ENCODE measurements around the gene NIBAN1. TPM values are rescaled to one million over a fixed set of nuclear protein-coding genes. Genes with fewer than 3 reads are reported as not detected.
"Not testable (repeated sequence)": the region's sequence is repeated elsewhere in the genome, so short reads cannot be mapped to it uniquely, and the experiment has no call there.

NIBAN1 gene
- total RNA-seq, 1 experiment from 2014 or later = 20.8 TPM

DNA sequence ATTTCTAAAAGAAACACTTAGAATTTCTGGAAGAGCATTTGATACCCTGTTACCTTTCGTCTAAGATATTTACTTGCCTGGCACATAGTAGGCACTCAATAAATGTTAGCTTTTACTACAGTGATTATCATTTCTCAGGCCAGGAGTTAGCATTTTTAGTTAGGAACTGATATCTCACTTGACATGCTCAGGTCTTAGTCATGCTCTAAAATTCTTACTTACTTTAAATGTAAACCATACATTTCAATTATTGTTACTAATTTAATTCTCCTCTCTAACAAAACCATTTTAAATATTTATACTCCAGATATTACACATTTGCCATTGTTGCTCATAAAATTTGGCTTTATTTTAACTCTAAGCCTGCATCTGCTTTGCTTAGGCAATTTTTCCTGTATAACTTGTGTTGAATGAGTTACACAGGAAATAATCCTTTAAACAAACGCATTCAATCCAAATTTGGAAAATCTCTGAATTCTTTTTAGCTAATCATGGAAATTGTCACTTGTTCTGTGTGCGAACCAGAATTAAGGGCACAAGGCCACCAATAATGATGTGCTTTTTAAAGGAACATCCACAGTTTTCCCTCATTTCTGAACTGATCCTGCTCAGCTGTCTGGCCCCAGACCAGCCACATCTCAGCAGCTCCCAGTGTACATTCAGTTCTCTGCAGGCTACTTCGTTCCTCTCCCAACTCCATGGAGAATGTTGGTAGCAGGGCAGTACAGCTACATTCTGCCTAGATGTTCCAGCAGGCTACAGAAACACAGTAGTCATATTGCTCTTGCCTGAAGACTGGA is 15.6 kb downstream of the NIBAN1 start:
- peaks cover 11% of the 10 kb centered on the region for H3K4me1 ChIP-seq
- POLR2A ChIA-PET = no interaction called here
- no peaks in the 10 kb centered on the region for H3K36me3 ChIP-seq (ENCODE audit: control insufficient read depth, insufficient read depth, low read length)
- no peak overlapping the region for H3K4me3 Mint-ChIP-seq (ENCODE audit: unreplicated experiment)
- H3K27me3 Mint-ChIP-seq (ENCODE audit: insufficient read depth, unreplicated experiment) = peaks cover 7% of the 10 kb centered on the region
- H3K4me3 ChIP-seq (ENCODE audit: low read depth, low read length) = no peak overlapping the region
- intact Hi-C loops (cut with micrococcal nuclease; ENCODE audit: unreplicated experiment) = no loop called here
- no peak for DNase-seq
- H3K4me1 Mint-ChIP-seq (ENCODE audit: low read depth, unreplicated experiment) = peaks cover 15% of the 10 kb centered on the region
- TF ChIP-seq, protein P1, sequence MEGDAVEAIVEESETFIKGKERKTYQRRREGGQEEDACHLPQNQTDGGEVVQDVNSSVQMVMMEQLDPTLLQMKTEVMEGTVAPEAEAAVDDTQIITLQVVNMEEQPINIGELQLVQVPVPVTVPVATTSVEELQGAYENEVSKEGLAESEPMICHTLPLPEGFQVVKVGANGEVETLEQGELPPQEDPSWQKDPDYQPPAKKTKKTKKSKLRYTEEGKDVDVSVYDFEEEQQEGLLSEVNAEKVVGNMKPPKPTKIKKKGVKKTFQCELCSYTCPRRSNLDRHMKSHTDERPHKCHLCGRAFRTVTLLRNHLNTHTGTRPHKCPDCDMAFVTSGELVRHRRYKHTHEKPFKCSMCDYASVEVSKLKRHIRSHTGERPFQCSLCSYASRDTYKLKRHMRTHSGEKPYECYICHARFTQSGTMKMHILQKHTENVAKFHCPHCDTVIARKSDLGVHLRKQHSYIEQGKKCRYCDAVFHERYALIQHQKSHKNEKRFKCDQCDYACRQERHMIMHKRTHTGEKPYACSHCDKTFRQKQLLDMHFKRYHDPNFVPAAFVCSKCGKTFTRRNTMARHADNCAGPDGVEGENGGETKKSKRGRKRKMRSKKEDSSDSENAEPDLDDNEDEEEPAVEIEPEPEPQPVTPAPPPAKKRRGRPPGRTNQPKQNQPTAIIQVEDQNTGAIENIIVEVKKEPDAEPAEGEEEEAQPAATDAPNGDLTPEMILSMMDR (IDR thresholded peaks at IDR 0.05; ENCODE audit: insufficient read depth in 1 of 2, low read depth in 1 of 2, low read length in 1 of 2, severe bottlenecking in 1 of 2, unreplicated experiment in 1 of 2) = no peak
- H3K27ac Mint-ChIP-seq (ENCODE audit: unreplicated experiment) = no peak overlapping the region
- H3K9me3 ChIP-seq = no peaks in the 10 kb centered on the region
- CTCF ChIA-PET = interaction anchor here (1.0 kb wide), 1 partner anchor 53 kb away, joined by 3 read pairs; no protein-coding TSS in a partner anchor
- H3K36me3 Mint-ChIP-seq (ENCODE audit: insufficient read depth, unreplicated experiment) = no peaks in the 10 kb centered on the region
- H3K27me3 ChIP-seq (replicated peaks; ENCODE audit: control insufficient read depth, insufficient read depth, low read length) = no peaks in the 10 kb centered on the region
- no peaks in the 10 kb centered on the region for H3K9me3 Mint-ChIP-seq (ENCODE audit: unreplicated experiment)
- no TSS peak for BruUV-seq (replicated peaks)

DNA sequence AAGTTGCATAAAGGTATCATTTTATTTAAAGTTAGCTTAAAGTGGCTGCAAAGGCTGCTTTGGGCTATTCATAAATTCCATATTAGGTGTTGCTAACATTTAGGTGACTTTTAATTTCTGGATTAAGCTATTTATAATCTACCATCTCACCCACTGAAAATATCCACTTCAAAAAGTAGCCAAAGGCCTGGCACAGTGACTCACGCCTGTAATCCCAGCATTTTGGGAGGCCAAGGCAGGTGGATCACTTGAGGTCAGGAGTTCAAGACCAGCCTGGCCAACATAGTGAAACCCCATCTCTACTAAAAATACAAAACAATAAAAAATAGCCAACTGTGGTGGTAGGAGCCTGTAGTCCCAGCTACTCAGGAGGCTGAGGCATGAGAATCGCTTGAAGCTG is 16.4 kb downstream of the NIBAN1 start:
- intact Hi-C loops (cut with micrococcal nuclease; ENCODE audit: unreplicated experiment); DNase-seq; H3K36me3 Mint-ChIP-seq (ENCODE audit: insufficient read depth, unreplicated experiment); H3K27me3 Mint-ChIP-seq (ENCODE audit: insufficient read depth, unreplicated experiment); BruUV-seq (replicated peaks); POLR2A ChIA-PET; H3K27ac Mint-ChIP-seq (ENCODE audit: unreplicated experiment); H3K9me3 Mint-ChIP-seq (ENCODE audit: unreplicated experiment); H3K36me3 ChIP-seq (ENCODE audit: control insufficient read depth, insufficient read depth, low read length); CTCF ChIA-PET; H3K27me3 ChIP-seq (replicated peaks; ENCODE audit: control insufficient read depth, insufficient read depth, low read length); H3K9me3 ChIP-seq; H3K4me3 Mint-ChIP-seq (ENCODE audit: unreplicated experiment); H3K4me3 ChIP-seq (ENCODE audit: low read depth, low read length): not testable (repeated sequence)
- H3K4me1 ChIP-seq = peaks cover 16% of the 10 kb centered on the region
- peaks cover 18% of the 10 kb centered on the region for H3K4me1 Mint-ChIP-seq (ENCODE audit: low read depth, unreplicated experiment)

DNA sequence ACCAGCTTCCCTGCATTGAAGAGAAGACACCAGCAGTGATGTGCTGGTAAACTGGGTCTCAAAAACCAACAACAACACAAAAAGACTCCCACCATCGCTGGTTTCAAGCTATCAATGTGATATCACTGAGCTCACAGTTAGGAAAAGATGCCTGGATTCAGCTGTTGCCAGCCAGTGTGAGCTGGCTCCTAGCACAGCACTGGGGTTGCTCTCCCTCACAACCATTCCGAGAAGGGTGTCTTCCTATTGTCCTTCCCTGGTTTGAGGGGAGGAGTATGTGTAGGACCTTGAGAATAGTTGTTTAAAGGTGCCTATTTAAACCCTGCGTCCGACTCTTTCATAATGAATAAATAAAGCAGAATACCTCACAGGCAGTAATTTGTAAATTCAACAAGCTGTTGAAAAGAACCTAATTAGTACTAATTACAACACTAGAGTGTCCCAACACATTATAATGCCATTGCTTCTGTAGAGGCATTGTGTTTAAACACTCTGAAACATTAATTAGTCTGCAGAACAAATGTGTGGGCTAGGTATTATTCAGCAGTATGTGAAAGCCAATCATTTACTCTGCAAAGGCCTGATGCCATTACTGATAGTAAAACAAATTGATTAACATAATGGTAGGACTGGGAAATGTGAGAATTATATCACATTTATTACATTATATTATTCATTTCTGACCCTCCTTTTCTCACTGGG is 17.2 kb downstream of the NIBAN1 start:
- Mint-ChIP-seq H3K27ac (ENCODE audit: unreplicated experiment) (no peak overlapping the region), H3K27me3 (ENCODE audit: insufficient read depth, unreplicated experiment) (peaks cover 7% of the 10 kb centered on the region), H3K9me3 (ENCODE audit: unreplicated experiment) (no peaks in the 10 kb centered on the region), H3K4me3 (ENCODE audit: unreplicated experiment) (no peak overlapping the region), H3K36me3 (ENCODE audit: insufficient read depth, unreplicated experiment) (no peaks in the 10 kb centered on the region), H3K4me1 (ENCODE audit: low read depth, unreplicated experiment) (peaks cover 18% of the 10 kb centered on the region)
- H3K9me3 ChIP-seq = no peaks in the 10 kb centered on the region
- no peaks in the 10 kb centered on the region for H3K27me3 ChIP-seq (replicated peaks; ENCODE audit: control insufficient read depth, insufficient read depth, low read length)
- intact Hi-C loops (cut with micrococcal nuclease; ENCODE audit: unreplicated experiment) = no loop called here
- POLR2A ChIA-PET = no interaction called here
- CTCF ChIA-PET = no interaction called here
- no peak for DNase-seq
- no peak overlapping the region for H3K4me3 ChIP-seq (ENCODE audit: low read depth, low read length)
- no peaks in the 10 kb centered on the region for H3K36me3 ChIP-seq (ENCODE audit: control insufficient read depth, insufficient read depth, low read length)
- peaks cover 16% of the 10 kb centered on the region for H3K4me1 ChIP-seq
- TF ChIP-seq, protein P1 (IDR thresholded peaks at IDR 0.05; ENCODE audit: insufficient read depth in 1 of 2, low read depth in 1 of 2, low read length in 1 of 2, severe bottlenecking in 1 of 2, unreplicated experiment in 1 of 2) = no peak
- BruUV-seq (replicated peaks) = no TSS peak

Data from Caco-2 (cell line).